CD14-positive monocyte (primary cell): ENCODE results near the gene ODAD3. TPM values are rescaled to one million over a fixed set of nuclear protein-coding genes. Genes with fewer than 3 reads are reported as not detected.

ENCODE experiments used
- DNase-seq, 3 donors: peaks; one replicate each; pipeline ENCODE4 v3.0.0-alpha.2; 2011 to 2022
- H2AFZ ChIP-seq: 2 replicates; pipeline ENCODE4 v1.6.0; 2012; ENCODE audit warnings: mild to moderate bottlenecking, low read depth, low read length, inconsistent platforms; ENCODE audit not compliant: insufficient read depth, poor library complexity, severe bottlenecking
- H3K27ac ChIP-seq, 2 donors: 1 replicate in 1 of 2; 2 replicates in 1 of 2; pipeline ENCODE4 v1.5.1; 2012 to 2013; ENCODE audit warnings: low read length in 2 of 2, control low read depth in 1 of 2, inconsistent platforms in 1 of 2, low read depth in 1 of 2, mild to moderate bottlenecking in 1 of 2
- H3K27me3 ChIP-seq, 2 donors: one replicate each; pipeline versions ENCODE4 v1.6.0 to v1.6.1; 2011 to 2013; ENCODE audit warnings: low read length in 2 of 2; ENCODE audit not compliant: control insufficient read depth in 2 of 2, insufficient read depth in 2 of 2
- H3K36me3 ChIP-seq, 2 donors: replicated peaks in 1 of 2; 1 replicate in 1 of 2; 2 replicates in 1 of 2; pipeline versions ENCODE4 v1.5.1 to v1.6.1; 2012 to 2013; ENCODE audit warnings: low read length in 2 of 2, control low read depth in 1 of 2, inconsistent platforms in 1 of 2, mild to moderate bottlenecking in 1 of 2; ENCODE audit not compliant: insufficient read depth in 2 of 2, control insufficient read depth in 1 of 2
- H3K4me1 ChIP-seq, 2 donors: 1 replicate in 1 of 2; 2 replicates in 1 of 2; pipeline versions ENCODE4 v1.5.1 to v1.6.1; 2012 to 2013; ENCODE audit warnings: low read length in 2 of 2, control low read depth in 1 of 2, inconsistent platforms in 1 of 2, mild to moderate bottlenecking in 1 of 2, moderate library complexity in 1 of 2; ENCODE audit not compliant: insufficient read depth in 2 of 2, control insufficient read depth in 1 of 2
- H3K4me2 ChIP-seq: replicated peaks from 2 replicates; pipeline ENCODE3; 2012; ENCODE audit warnings: low read length, moderate library complexity, mild to moderate bottlenecking; ENCODE audit not compliant: poor library complexity, severe bottlenecking; ENCODE audit errors: extremely low read depth
- H3K4me3 ChIP-seq, 3 experiments: fragments of 200-600 bp in 1 of 3; sonication (generic) in 1 of 3; replicated peaks in 1 of 3; 1 replicate in 2 of 3; 2 replicates in 1 of 3; pipeline ENCODE4 v1.5.1; 2011 to 2013; ENCODE audit warnings: low read length in 3 of 3, mild to moderate bottlenecking in 3 of 3, control low read depth in 2 of 3, low read depth in 2 of 3, inconsistent platforms in 1 of 3, moderate library complexity in 1 of 3
- H3K79me2 ChIP-seq: 2 replicates; pipeline ENCODE4 v1.6.0; 2012; ENCODE audit warnings: mild to moderate bottlenecking, control low read depth, inconsistent platforms, low read length, moderate library complexity; ENCODE audit not compliant: insufficient read depth
- H3K9ac ChIP-seq: 2 replicates; pipeline ENCODE4 v1.6.0; 2017; ENCODE audit warnings: low read length, mild to moderate bottlenecking; ENCODE audit not compliant: insufficient read depth, poor library complexity, severe bottlenecking
- H3K9me3 ChIP-seq, 2 donors: replicated peaks in 1 of 2; 1 replicate in 1 of 2; 2 replicates in 1 of 2; pipeline versions ENCODE4 v1.5.1 to v1.6.1; 2012 to 2013; ENCODE audit warnings: low read length in 2 of 2, control low read depth in 1 of 2; ENCODE audit not compliant: control insufficient read depth in 1 of 2, insufficient read depth in 1 of 2
- H4K20me1 ChIP-seq: 2 replicates; pipeline ENCODE4 v1.6.0; 2012; ENCODE audit warnings: mild to moderate bottlenecking, low read length, control low read depth, moderate library complexity; ENCODE audit not compliant: insufficient read depth
- H3K27ac Mint-ChIP-seq, 7 donors: one replicate each; pipeline ENCODE4 v1.8.0; 2020; ENCODE audit warnings: mild to moderate bottlenecking in 7 of 7, mixed read lengths in 7 of 7, moderate library complexity in 6 of 7, inconsistent platforms in 2 of 7
- H3K27me3 Mint-ChIP-seq, 3 donors: one replicate each; pipeline ENCODE4 v1.8.0; 2021 to 2022; ENCODE audit warnings: low read depth in 3 of 3, mild to moderate bottlenecking in 3 of 3, mixed read lengths in 3 of 3, moderate library complexity in 3 of 3, inconsistent platforms in 1 of 3
- H3K36me3 Mint-ChIP-seq, 2 donors: one replicate each; pipeline ENCODE4 v1.8.0; 2020; ENCODE audit warnings: mixed read lengths in 2 of 2, inconsistent platforms in 1 of 2, mild to moderate bottlenecking in 1 of 2
- H3K4me1 Mint-ChIP-seq: one replicate; pipeline ENCODE4 v1.8.0; 2020; ENCODE audit warnings: mild to moderate bottlenecking, mixed read lengths
- H3K4me3 Mint-ChIP-seq, 2 donors: one replicate each; pipeline ENCODE4 v1.8.0; 2020; ENCODE audit warnings: mild to moderate bottlenecking in 2 of 2, mixed read lengths in 2 of 2, moderate library complexity in 1 of 2
- H3K9me3 Mint-ChIP-seq, 7 donors: one replicate each; pipeline ENCODE4 v1.8.0; 2020 to 2022; ENCODE audit warnings: mixed read lengths in 7 of 7, mild to moderate bottlenecking in 6 of 7, moderate library complexity in 6 of 7, inconsistent platforms in 2 of 7
- CTCF ChIP-seq: fragments of 200-600 bp; IDR thresholded peaks from one replicate; pipeline ENCODE4 v1.8.0; 2022; ENCODE audit warnings: antibody characterized with exemption, mild to moderate bottlenecking
- WGBS: methylation state at CpG from one replicate; pipeline ENCODE4 v1.1.5; 2013; ENCODE audit warnings: missing lambda C conversion rate; ENCODE audit not compliant: insufficient coverage; 5-methylcytosine and 5-hydroxymethylcytosine counted together
- intact Hi-C, 2 donors: fragments of 100-400 bp; cut with micrococcal nuclease; formaldehyde crosslinking; loops; one replicate each; pipeline versions ENCODE4 v1.15.0 to v1.15.1; 2023
- polyA plus RNA-seq, 3 donors: library from polyadenylated mRNA; depleted of rRNA in 1 of 3; unstranded in 2 of 3; stranded (reverse) in 1 of 3; fragments of 300-500 nt in 2 of 3; fragments of >200 nt in 1 of 3; fragmentation: Illumina TruSeq in 2 of 3; gene quantifications; 1 replicate in 2 of 3; 2 replicates in 1 of 3; pipeline ENCODE4 v1.2.3, GENCODE V29; 2012 to 2021

ODAD3 gene
- polyA plus RNA-seq, 3 donors = 0.43 to 0.88 (median 0.61) TPM

- Mint-ChIP-seq H3K27me3 (peaks cover 51 to 74% (median 61%) of the 10 kb centered on the region in 3 donors), H3K4me3 (peak overlapping the region in 1 of 2 donors; percentile 43), H3K4me1 (peaks cover 21% of the 10 kb centered on the region), H3K27ac (no peak overlapping the region), H3K36me3 (no peaks in the 10 kb centered on the region), H3K9me3 (peaks cover 0 to 13% (median 5%) of the 10 kb centered on the region in 7 donors)
- no peak overlapping the region for H2AFZ ChIP-seq
- H3K27me3 ChIP-seq = peaks cover 27 to 54% of the 10 kb centered on the region in 2 donors
- H3K36me3 ChIP-seq = no peaks in the 10 kb centered on the region
- intact Hi-C loops = no loop called here
- H3K9me3 ChIP-seq = peaks cover 0 to 5% of the 10 kb centered on the region in 2 donors
- no peak overlapping the region for H3K4me3 ChIP-seq
- H3K4me1 ChIP-seq = peaks cover 20 to 29% of the 10 kb centered on the region in 2 donors
- H4K20me1 ChIP-seq = no peaks in the 10 kb centered on the region
- DNase-seq = no peak
- no peak for TF ChIP-seq CTCF
- H3K79me2 ChIP-seq = no peaks in the 10 kb centered on the region
- no peak overlapping the region for H3K9ac ChIP-seq
- no peak overlapping the region for H3K4me2 ChIP-seq
- H3K27ac ChIP-seq = no peak overlapping the region
- 97% methylated on average over 6 of the region's 17 CpGs for WGBS
Observed at GRCh38 chr19:11416346-11417052, 18.4 kb downstream of the ODAD3 start.

- Histone ChIP-seq H4K20me1 (no peaks in the 10 kb centered on the region), H3K79me2 (no peaks in the 10 kb centered on the region), H3K36me3 (no peaks in the 10 kb centered on the region), H3K4me3 (no peak overlapping the region), H3K4me2 (no peak overlapping the region), H3K9ac (no peak overlapping the region), H3K9me3 (peaks cover 0 to 5% of the 10 kb centered on the region in 2 donors), H2AFZ (no peak overlapping the region), H3K27ac (no peak overlapping the region), H3K4me1 (peaks cover 5 to 13% of the 10 kb centered on the region in 2 donors), H3K27me3 (peaks cover 18 to 38% of the 10 kb centered on the region in 2 donors)
- Mint-ChIP-seq H3K9me3 (peaks cover 0 to 15% (median 5%) of the 10 kb centered on the region in 7 donors), H3K36me3 (no peaks in the 10 kb centered on the region), H3K4me1 (peaks cover 8% of the 10 kb centered on the region), H3K4me3 (no peak overlapping the region), H3K27me3 (peaks cover 41 to 65% (median 47%) of the 10 kb centered on the region in 3 donors), H3K27ac (no peak overlapping the region)
- WGBS = 100% methylated on average over 2 of the region's 2 CpGs
- intact Hi-C loops = no loop called here
- TF ChIP-seq CTCF = no peak
- DNase-seq = no peak
Observed at GRCh38 chr19:11414544-11414943, 20.4 kb downstream of the ODAD3 start.
